Neutrophil (primary cell): ENCODE measurements around the gene OR52E5.

Experiments used
- H3K27ac ChIP-seq: fragments of 200-600 bp; sonication (generic); 2 replicates; pipeline ENCODE4 v1.5.1; 2016; ENCODE audit warnings: mild to moderate bottlenecking, moderate library complexity
- H3K27me3 ChIP-seq: fragments of 200-600 bp; sonication (generic); 2 replicates; pipeline ENCODE4 v1.6.0; 2016; ENCODE audit warnings: mild to moderate bottlenecking
- H3K36me3 ChIP-seq: fragments of 200-600 bp; sonication (generic); 2 replicates; pipeline ENCODE4 v1.5.1; 2017
- H3K4me1 ChIP-seq, 2 experiments: fragments of 200-600 bp in 1 of 2; sonication (generic) in 1 of 2; 1 replicate in 1 of 2; 2 replicates in 1 of 2; pipeline versions ENCODE4 v1.5.1 to v1.6.1; 2013 to 2016; ENCODE audit warnings: low read depth in 1 of 2, low read length in 1 of 2, mild to moderate bottlenecking in 1 of 2, moderate library complexity in 1 of 2; ENCODE audit not compliant: control insufficient read depth in 1 of 2, insufficient read depth in 1 of 2
- H3K4me3 ChIP-seq, 2 experiments: fragments of 200-600 bp in 1 of 2; sonication (generic) in 1 of 2; 1 replicate in 1 of 2; 2 replicates in 1 of 2; pipeline ENCODE4 v1.5.1; 2013 to 2016; ENCODE audit warnings: low read depth in 1 of 2, low read length in 1 of 2, mild to moderate bottlenecking in 1 of 2, moderate library complexity in 1 of 2
- H3K9me3 ChIP-seq: fragments of 200-600 bp; sonication (generic); 2 replicates; pipeline ENCODE4 v1.5.1; 2016
- CTCF ChIP-seq: fragments of 200-600 bp; sonication (generic); IDR thresholded peaks from 2 replicates; pipeline ENCODE4 v1.5.1; 2016; ENCODE audit warnings: antibody characterized with exemption

OR52E5 gene

GRCh38 chr11:5892908-5893307 lies at the start of gene OR52E5:
OR52E5 (plus strand) TSS chr11:5893208; CDS start chr11:5900777, 7,569 bp downstream.
- no peak for TF ChIP-seq CTCF
- Histone ChIP-seq H3K4me3 (no peak within 1 kb of the TSS), H3K4me1 (no peaks in the 10 kb centered on the region), H3K9me3 (no peaks in the 10 kb centered on the region), H3K27me3 (no peaks in the 10 kb centered on the region), H3K27ac (no peak within 1 kb of the TSS), H3K36me3 (no peaks in the 10 kb centered on the region)

DNA sequence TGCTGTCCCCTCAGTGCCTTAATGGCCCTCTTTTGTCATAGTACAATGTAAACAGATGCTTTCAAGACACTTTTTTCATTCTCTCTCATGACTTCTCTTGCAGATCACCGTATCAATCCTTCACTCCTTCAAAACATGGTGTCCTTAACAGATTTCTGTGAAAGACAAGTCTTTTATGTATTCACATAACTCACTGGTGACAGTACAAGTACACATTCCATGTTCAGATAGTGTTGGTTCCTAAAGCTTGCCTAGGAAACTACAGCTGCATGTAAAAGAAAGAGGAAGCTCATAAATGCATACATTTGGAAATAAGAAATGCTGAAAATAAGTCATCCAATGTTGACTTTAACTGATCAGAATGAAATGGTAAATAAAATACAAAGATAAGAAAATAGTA lies 46.3 kb upstream of the OR52E5 start:
- H3K4me1 ChIP-seq = no peaks in the 10 kb centered on the region
- TF ChIP-seq CTCF = no peak
- no peaks in the 10 kb centered on the region for H3K27me3 ChIP-seq
- H3K4me3 ChIP-seq = no peak overlapping the region
- no peak overlapping the region for H3K27ac ChIP-seq
- H3K9me3 ChIP-seq = no peaks in the 10 kb centered on the region
- no peaks in the 10 kb centered on the region for H3K36me3 ChIP-seq

DNA sequence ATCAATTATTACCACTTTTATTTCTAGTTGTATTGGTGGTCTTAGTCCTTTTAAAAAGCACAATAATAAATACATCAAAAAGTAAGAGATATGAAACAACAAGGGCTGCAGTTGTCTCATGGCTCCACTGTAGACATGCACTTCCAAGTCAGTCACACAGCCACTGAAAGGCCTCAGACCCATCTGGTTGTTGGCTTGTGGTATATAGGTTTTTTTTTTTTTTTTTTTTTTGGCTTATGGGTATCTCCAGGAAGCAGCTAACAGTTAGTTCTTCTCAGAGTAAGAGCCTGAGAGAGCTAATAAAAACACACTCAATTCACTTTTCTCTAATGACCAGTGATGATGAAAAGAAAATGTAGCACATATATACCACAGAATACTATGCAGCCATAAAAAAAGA lies 45.3 kb upstream of the OR52E5 start:
- Histone ChIP-seq H3K36me3 (no peaks in the 10 kb centered on the region), H3K4me3 (no peak overlapping the region), H3K27ac (no peak overlapping the region), H3K27me3 (no peaks in the 10 kb centered on the region), H3K9me3 (no peaks in the 10 kb centered on the region), H3K4me1 (no peaks in the 10 kb centered on the region)
- TF ChIP-seq CTCF = no peak

- Histone ChIP-seq H3K9me3 (no peaks in the 10 kb centered on the region), H3K36me3 (no peaks in the 10 kb centered on the region), H3K4me3 (no peak overlapping the region), H3K27ac (no peak overlapping the region), H3K27me3 (no peaks in the 10 kb centered on the region), H3K4me1 (no peaks in the 10 kb centered on the region)
- no peak for TF ChIP-seq CTCF
Observed at GRCh38 chr11:5851002-5851401, 42.0 kb upstream of the OR52E5 start.

DNA sequence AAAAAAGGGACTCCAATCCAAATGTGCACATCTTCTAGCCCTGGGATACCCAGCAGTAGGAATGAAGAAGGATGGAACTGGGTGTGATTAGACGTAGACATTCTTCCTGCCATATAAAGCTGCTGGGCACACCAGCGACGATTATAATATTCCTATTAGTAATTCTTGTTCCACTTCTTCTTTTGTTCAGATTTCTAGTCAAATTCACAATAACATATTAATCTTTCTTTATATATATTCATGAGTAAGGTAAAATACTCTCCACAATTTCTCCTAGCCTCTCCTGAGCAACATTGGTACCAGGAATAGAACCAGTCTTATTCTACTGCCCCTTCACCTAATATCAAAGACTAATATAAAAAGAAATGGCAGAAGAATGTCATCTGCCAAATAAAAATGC lies 35.4 kb upstream of the OR52E5 start, which contains the start of gene OR52E8:
Gene OR52E8, minus strand, starts transcription at position 101 of the 400 bp plus-strand sequence. Its CDS starts 0 bp downstream, at position 101.
- H3K9me3 ChIP-seq = no peaks in the 10 kb centered on the region
- H3K36me3 ChIP-seq = no peaks in the 10 kb centered on the region
- no peaks in the 10 kb centered on the region for H3K27me3 ChIP-seq
- TF ChIP-seq CTCF = no peak
- H3K4me1 ChIP-seq = no peaks in the 10 kb centered on the region
- no peak within 1 kb of the TSS for H3K27ac ChIP-seq
- H3K4me3 ChIP-seq = no peak within 1 kb of the TSS

GRCh38 chr11:5865826-5866225 lies 27.2 kb upstream of the OR52E5 start:
- Histone ChIP-seq H3K27ac (no peak overlapping the region), H3K9me3 (no peaks in the 10 kb centered on the region), H3K4me3 (no peak overlapping the region), H3K27me3 (no peaks in the 10 kb centered on the region), H3K36me3 (no peaks in the 10 kb centered on the region), H3K4me1 (no peaks in the 10 kb centered on the region)
- TF ChIP-seq CTCF = no peak
